ENCODE results near the gene ACKR2.

- TF ChIP-seq CTCF (IDR thresholded peaks at IDR 0.05; ENCODE audit: borderline replicate concordance, extremely low read depth, low read length, poor library complexity, severe bottlenecking) (no peak), EZH2 (IDR thresholded peaks at IDR 0.05; ENCODE audit: borderline replicate concordance, low read depth, low read length, severe bottlenecking) (no peak)
These were observed 85.7 kb downstream of the ACKR2 start for GRCh38 chr3:42894698-42895579.

Measured in DND-41 (cell line).